Breast epithelium (tissue), 3 donors: ENCODE data around the gene SKOR1.

Source experiments
- POLR2A ChIP-seq: fragments of 450-650 bp; IDR thresholded peaks from one replicate; pipeline ENCODE4 v1.6.1; 2016; ENCODE audit warnings: antibody characterized with exemption, mild to moderate bottlenecking, moderate library complexity
- POLR2AphosphoS5 ChIP-seq, 3 donors: sonication (generic); formaldehyde crosslinking; IDR thresholded peaks; one replicate each; pipeline ENCODE4 v1.6.1; 2017; ENCODE audit warnings: antibody characterized with exemption in 3 of 3
- TF ChIP-seq, protein P1 (sequence below), 3 donors: fragments of 450-650 bp; IDR thresholded peaks; one replicate each; pipeline ENCODE4 v1.5.1; 2016 to 2017; ENCODE audit warnings: antibody characterized with exemption in 3 of 3, mild to moderate bottlenecking in 3 of 3, moderate library complexity in 3 of 3

DNA sequence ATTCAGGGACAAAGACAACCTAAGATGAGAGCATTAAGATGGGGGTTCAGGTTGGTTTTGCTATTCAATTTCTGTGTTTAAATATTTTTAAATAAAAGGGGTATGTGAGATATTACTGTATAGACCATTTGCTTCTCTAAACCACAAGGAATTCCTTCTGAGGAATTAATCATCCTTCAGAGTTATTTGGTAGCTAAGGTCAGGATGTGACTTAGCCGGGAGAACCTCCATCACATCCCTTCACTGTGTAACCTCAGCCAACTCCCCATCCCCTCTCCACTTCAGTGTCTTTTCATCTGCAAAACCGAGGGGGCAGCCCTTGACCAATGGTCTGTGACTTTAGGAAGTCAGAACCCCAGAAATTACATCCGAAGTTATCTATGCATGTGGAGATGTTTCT lies 48.7 kb upstream of the SKOR1 start:
- TF ChIP-seq, protein P1, sequence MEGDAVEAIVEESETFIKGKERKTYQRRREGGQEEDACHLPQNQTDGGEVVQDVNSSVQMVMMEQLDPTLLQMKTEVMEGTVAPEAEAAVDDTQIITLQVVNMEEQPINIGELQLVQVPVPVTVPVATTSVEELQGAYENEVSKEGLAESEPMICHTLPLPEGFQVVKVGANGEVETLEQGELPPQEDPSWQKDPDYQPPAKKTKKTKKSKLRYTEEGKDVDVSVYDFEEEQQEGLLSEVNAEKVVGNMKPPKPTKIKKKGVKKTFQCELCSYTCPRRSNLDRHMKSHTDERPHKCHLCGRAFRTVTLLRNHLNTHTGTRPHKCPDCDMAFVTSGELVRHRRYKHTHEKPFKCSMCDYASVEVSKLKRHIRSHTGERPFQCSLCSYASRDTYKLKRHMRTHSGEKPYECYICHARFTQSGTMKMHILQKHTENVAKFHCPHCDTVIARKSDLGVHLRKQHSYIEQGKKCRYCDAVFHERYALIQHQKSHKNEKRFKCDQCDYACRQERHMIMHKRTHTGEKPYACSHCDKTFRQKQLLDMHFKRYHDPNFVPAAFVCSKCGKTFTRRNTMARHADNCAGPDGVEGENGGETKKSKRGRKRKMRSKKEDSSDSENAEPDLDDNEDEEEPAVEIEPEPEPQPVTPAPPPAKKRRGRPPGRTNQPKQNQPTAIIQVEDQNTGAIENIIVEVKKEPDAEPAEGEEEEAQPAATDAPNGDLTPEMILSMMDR (IDR thresholded peaks at IDR 0.05), result no peak
- TF ChIP-seq POLR2A (no peak), POLR2AphosphoS5 (IDR thresholded peaks at IDR 0.05) (no peak)
